GM11168 (cell line): ENCODE data around the gene TMEM255B.
"Not testable (repeated sequence)": the region's sequence is repeated elsewhere in the genome, so short reads cannot be mapped to it uniquely, and the experiment has no call there.

Experiments used
- in situ Hi-C: fragments of 300-500 bp; cut with MboI; formaldehyde crosslinking; loops from one replicate; pipeline ENCODE4 v1.12.0; 2022; ENCODE audit warnings: low sequenced_read_pairs; ENCODE audit not compliant: unreplicated experiment

TMEM255B gene

GRCh38 chr13:113746671-113747070 lies 12.4 kb upstream of the TMEM255B start:
- in situ Hi-C loops, result no loop called here

- in situ Hi-C loops, result no loop called here
Observed at GRCh38 chr13:113747291-113747833, 11.7 kb upstream of the TMEM255B start.

DNA sequence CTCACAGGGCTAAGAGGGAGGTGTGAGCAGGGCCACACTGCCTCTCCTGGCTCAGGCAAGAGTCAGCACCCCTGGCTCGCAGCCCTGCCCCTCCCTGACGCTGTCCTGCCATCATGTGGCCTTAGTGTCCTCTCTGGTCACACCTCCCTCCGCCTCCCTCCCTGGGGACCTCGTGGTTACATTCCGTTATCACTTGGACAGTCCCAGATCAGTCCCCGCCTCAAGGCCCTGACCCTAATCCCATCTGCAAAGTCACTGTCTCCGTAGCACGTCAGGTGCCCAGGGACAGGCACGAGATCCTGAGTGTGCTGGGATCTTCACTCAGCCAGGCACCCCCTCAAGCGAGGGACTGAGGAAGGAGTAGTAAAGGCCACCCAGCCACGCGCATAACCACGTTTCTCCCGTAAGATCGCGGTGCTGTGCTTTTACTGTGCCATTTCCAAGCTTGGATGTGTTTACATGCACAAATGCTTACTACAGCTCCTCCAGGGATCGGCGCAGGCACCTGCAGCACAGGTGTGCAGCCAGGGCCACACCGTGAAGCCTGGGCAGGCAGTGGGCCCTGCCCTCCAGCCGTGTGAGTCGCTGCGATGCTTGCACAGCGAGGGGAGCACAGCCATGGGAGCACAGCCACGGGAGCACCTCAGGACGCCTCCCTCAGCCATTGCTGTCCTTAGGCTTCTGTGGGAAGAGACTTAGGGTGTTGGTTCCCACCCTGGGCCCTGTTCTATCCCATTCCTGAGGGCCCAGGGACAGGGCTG lies 10.7 kb upstream of the TMEM255B start:
- in situ Hi-C loops, result no loop called here

GRCh38 chr13:113748862-113749451 lies 10.1 kb upstream of the TMEM255B start:
- in situ Hi-C loops, result no loop called here

- in situ Hi-C loops, result no loop called here
Observed at GRCh38 chr13:113749507-113749906, 9.5 kb upstream of the TMEM255B start.

- in situ Hi-C loops, result no loop called here
Observed at GRCh38 chr13:113749967-113750366, 9.1 kb upstream of the TMEM255B start.

DNA sequence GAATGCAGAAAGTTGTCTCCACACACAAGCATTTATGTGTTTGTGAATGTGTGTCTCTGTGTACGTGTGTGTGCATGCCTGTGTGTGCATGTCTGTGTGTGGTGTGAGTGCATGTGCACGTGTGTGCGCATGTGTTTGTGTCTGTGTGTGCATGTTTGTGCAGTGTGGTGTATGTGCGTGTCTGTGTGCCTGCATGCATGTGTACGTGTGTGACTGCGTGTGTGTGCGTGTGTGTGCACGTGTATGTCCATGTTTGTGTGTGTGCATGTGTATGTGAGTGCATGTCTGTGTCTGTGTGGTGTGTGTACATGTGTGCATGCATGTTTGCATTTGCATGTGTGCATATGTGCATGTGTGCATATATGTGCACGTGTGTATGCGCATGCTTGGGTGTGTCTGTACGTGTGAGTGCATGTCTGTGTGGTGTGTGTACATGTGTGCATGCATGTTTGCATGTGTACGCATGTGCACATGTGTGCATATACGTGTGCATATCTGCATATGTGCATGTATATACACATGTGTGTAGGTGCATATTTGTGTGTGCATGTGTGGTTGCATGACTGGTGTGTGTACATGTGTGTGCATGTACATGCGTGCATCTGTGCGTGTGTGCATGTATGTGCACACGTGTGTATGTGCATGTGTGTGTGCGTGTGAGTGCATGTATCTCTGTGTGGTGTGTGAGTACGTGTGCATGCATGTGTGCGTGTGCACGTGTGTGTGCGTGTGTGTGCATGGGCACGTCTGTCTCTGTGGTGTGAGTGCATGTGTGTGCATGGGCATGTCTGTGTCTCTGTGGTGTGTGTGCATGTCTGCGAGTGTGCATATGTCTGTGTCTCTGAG lies 8.2 kb upstream of the TMEM255B start:
- in situ Hi-C loops, result no loop called here

- in situ Hi-C loops, result no loop called here
Observed at GRCh38 chr13:113751491-113751890, 7.5 kb upstream of the TMEM255B start.

DNA sequence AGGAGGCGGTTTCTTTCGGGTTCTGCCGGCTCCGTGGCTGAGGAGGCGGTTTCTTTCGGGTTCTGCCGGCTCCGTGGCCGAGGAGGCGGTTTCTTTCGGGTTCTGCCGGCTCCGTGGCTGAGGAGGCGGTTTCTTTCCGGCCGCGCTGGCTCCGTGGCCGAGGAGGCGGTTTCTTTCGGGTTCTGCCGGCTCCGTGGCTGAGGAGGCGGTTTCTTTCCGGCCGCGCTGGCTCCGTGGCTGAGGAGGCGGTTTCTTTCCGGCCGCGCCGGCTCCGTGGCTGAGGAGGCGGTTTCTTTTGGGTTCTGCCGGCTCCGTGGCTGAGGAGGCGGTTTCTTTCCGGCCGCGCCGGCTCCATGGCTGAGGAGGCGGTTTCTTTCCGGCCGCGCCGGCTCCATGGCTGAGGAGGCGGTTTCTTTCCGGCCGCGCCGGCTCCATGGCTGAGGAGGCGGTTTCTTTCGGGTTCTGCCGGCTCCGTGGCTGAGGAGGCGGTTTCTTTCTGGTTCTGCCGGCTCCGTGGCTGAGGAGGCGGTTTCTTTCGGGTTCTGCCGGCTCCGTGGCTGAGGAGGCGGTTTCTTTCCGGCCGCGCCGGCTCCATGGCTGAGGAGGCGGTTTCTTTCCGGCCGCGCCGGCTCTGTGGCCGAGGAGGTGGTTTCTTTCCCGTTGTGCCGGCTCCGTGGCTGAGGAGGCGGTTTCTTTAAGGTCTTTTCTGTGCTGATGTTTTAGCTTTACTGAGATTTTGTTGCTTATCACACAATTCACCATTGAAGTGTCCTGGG lies 6.6 kb upstream of the TMEM255B start:
- in situ Hi-C loops, result not testable (repeated sequence)

DNA sequence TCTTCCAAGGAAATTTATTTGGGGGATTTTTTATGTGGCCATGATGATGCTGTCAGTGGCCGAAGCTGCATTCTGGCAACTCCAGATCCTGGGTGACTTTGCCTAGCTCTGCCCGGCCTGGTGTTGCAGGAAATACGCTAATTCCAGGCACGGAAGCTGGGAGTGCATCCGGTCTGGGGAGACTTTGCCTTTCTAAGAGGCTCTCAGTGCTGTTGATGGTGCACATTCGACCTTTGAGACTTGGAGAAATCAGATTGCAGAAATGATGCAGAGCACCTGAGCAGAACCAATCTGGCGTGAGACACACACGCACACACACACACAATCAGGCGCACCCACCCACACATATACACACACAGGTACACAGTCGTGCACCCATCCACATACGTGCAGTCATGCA lies 5.9 kb upstream of the TMEM255B start:
- in situ Hi-C loops, result no loop called here

- in situ Hi-C loops, result no loop called here
Observed at GRCh38 chr13:113754242-113754641, 4.8 kb upstream of the TMEM255B start.

DNA sequence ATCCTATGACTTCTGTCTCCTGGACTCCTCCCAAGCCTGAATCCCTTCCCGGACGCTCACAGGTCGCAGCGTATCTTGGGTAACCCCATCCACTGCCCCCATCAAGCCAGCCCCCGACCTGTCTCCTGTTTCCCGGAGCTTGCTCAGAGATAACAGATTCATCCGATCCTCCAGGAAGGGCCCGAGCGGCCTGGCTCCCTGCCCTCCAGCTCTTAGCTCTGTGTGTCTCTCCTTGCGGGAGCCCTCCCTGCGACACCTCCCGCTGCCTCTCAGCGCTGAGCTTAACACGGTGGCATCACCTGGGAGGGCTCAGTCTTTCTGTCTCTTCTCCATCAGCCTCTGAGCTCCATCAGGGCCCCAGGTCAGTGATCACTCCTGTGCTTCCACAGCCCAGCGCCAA lies 4.3 kb upstream of the TMEM255B start:
- in situ Hi-C loops, result no loop called here

GRCh38 chr13:113756441-113757097 lies 2.5 kb upstream of the TMEM255B start:
- in situ Hi-C loops, result no loop called here

DNA sequence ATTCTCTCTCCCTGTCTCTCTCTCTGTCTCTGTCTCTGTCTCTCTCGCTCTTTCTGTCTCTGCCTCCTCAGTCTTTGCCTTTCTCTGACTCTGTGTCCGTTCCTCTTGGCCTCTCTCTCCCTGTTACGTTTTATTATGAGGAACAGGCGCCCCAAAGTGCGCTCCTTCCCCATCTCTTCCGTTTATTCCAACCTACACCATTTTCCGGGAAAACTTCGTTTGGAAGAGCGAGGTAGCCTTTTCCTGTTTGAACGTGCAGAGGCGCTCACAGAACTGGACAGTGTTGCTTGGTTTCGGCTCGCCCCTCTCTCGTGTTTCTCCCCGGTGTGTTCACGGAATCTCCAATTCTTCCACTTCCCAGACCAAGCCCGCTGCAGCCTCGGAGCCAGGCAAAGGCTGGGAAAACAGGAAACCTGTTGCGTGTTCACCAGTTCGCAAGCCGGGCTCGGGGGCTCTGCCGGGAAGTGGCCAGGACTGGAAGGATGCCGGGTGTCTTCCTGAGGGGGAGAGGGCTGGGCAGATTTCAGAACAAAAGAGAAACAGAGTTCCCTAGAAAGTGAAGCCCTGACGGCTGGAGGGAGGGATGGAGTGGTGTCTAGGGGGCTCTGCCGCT lies 605 bp downstream of the TMEM255B start:
- in situ Hi-C loops, result no loop called here

DNA sequence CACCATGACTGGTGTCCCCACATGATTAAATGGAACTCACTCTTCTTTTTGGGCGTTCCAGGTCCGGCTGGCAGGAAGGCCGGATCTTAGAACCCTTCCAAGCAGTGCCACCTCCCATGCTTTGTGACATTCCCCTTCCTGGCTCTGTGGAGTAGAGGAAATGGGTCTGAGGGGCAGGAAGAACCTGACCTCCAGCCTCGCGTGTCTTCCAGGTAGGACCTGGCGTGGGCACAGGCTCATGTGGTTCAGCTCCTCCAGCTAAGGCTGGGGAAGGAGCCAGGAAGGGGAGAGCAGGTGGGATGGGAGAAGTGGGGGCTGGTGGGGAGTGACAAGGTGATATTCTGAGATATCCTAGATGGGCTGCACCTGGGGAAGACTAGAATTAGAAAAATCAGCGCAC lies 2.1 kb downstream of the TMEM255B start:
- in situ Hi-C loops, result no loop called here

- in situ Hi-C loops, result no loop called here
Observed at GRCh38 chr13:113762075-113762474, 3.0 kb downstream of the TMEM255B start.

GRCh38 chr13:113762538-113762937 lies 3.5 kb downstream of the TMEM255B start:
- in situ Hi-C loops, result no loop called here

DNA sequence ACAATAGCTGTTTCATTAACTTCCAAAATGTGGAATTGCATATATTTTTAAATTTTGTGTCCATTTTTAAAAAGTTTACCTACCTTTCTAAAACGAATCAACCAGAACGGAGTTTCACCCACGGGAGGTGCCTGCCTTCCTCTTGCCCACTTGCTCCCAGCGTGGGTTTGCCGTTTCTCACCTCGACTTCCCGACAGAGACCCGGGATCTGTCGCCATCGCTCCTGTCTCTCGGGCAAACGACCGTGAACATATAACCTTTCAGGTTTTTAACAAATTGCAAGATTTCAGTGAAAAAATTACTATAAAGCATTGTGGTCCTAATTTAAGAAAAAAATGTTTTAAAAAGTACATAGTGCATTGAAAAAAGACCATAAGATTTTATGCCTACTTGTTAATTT lies 4.2 kb downstream of the TMEM255B start:
- in situ Hi-C loops, result no loop called here
